ENCODE results near the gene KDM5C. TPM values are rescaled to one million over a fixed set of nuclear protein-coding genes. Genes with fewer than 3 reads are reported as not detected.

The KDM5C gene
- total RNA-seq, 1 donor from 2014 or later, result 71.7 TPM

DNA sequence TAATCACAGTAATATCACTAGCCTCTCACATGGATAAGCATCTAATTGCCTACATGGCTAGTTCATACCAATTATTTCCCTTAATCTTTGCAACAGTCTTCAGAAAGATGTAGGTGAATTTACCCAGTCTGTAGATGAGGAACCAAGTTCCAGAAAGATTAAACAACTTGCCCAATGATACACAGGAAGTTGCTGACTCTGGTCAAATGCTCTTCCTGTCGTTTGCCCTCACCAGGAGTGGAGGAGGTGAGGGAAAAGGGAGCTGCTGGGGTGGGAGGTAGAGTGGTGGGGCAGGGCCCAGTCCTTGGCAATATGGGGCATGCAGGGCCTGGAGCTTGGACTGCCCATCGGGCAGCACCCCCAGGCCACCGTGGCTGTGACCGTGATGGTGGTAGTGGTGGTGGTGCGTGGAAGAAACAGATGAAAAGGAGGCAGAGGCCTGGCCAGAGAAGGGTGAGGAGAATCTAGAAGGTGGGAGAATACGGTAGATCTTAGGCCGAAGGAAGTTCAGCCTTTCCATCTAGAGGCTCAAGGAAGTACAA lies 2.3 kb upstream of the KDM5C start:
- H3K9me3 ChIP-seq, result no peaks in the 10 kb centered on the region
- intact Hi-C loops (cut with DNase I), result loop anchor here (5.0 to 10.0 kb wide), 2 partner anchors 132 to 210 kb away; partner anchors contain the start of gene KANTR
- TF ChIP-seq, protein P1, sequence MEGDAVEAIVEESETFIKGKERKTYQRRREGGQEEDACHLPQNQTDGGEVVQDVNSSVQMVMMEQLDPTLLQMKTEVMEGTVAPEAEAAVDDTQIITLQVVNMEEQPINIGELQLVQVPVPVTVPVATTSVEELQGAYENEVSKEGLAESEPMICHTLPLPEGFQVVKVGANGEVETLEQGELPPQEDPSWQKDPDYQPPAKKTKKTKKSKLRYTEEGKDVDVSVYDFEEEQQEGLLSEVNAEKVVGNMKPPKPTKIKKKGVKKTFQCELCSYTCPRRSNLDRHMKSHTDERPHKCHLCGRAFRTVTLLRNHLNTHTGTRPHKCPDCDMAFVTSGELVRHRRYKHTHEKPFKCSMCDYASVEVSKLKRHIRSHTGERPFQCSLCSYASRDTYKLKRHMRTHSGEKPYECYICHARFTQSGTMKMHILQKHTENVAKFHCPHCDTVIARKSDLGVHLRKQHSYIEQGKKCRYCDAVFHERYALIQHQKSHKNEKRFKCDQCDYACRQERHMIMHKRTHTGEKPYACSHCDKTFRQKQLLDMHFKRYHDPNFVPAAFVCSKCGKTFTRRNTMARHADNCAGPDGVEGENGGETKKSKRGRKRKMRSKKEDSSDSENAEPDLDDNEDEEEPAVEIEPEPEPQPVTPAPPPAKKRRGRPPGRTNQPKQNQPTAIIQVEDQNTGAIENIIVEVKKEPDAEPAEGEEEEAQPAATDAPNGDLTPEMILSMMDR (IDR thresholded peaks at IDR 0.05), result no peak
- H3K27me3 ChIP-seq, result no peaks in the 10 kb centered on the region
- no peak overlapping the region for H3K4me3 ChIP-seq
- DNase-seq (ENCODE audit: low spot score in 2 of 2), result no peak
- H3K36me3 ChIP-seq, result no peaks in the 10 kb centered on the region
- H3K27ac ChIP-seq, result no peak overlapping the region
- peaks cover 14 to 16% of the 10 kb centered on the region in 2 donors for H3K4me1 ChIP-seq

DNA sequence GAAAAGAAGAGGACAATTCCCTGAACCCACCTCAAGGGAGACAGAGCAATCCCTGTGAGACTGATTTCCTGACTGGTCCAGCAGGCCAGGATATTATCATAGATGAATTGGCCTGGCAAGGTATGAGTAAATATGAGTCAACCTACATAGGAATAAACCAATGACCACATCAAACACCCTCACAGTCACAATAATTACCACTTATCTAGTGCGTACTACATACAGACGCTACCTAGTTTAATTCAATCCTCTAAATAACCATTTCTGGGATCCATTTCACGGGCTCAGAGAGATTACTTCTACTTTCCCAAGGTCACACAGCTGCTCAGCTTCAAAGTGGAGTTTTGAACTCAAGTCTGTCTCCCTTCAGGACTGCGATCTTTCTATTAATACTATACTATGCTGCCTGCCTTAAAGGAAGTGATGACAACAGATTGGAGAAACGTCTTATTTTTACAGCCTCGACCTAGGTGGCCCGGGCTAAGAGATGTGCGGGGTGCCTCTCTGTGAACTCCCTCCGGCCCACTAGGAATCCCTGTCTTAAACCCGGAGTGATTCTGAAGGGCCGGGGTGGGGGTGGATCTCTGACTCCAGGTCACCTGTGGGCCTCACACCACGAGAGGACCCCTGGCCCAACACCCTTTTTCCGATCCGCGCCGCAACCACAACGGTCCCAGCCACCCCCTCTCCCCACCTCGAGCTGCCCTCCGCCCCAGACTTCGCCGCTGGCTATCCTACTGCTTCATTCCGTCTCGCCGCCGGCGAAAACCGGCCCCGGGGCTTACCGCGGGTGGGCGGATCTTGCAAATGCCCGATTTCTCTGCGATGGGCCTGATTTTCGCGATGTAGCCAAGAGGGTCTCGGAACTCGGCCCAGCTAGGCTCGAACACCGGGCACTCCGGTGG lies 800 bp downstream of the KDM5C start:
- Histone ChIP-seq H3K9me3 (no peaks in the 10 kb centered on the region), H3K4me3 (peak overlapping the region; percentile 84 to 89), H3K36me3 (peaks cover 18 to 22% of the 10 kb centered on the region in 2 donors), H3K27ac (peak overlapping the region; percentile 84 to 86), H3K27me3 (no peaks in the 10 kb centered on the region), H3K4me1 (peaks cover 15 to 26% of the 10 kb centered on the region in 2 donors)
- TF ChIP-seq, protein P1 (IDR thresholded peaks at IDR 0.05), result no peak
- intact Hi-C loops (cut with DNase I), result loop anchor here (10.0 kb wide), 1 partner anchor 129 kb away; the partner anchor contains the start of gene KANTR
- no peak for DNase-seq (ENCODE audit: low spot score in 2 of 2)

DNA sequence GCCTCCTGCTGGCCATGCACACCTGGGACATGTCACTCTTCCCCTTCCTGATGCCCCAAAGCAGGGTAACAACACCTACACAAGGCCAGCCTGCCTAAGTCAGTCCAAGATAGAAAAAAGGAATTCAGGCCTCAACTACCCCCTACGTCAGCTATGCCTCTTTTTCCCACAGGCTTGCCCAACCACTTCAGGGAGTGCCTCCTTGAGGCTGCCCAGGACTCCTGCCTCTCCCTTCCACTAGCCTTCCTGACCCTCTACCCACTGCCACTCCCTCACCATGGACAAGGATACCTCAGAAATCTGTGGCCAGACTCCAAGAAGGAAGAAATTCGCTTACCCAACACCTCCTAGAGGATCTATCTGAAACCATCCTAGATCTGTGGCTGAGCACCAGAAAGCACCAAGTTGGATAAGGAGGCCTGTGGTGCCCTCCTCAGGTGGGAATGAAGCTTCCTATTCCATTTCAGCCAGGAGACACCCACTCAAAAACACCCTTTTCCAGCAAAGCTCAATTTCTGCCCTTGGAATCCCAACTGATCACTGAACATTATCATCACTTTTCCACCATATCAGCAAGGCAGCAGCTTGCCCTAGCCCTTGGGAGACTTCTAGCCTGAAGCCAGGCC lies 1.8 kb downstream of the KDM5C start:
- H3K27ac ChIP-seq, result peak overlapping the region; percentile 84 to 86
- intact Hi-C loops (cut with DNase I), result loop anchor here (10.0 kb wide), 1 partner anchor 128 kb away; the partner anchor contains the start of gene KANTR
- peaks cover 15 to 26% of the 10 kb centered on the region in 2 donors for H3K4me1 ChIP-seq
- TF ChIP-seq, protein P1 (IDR thresholded peaks at IDR 0.05), result no peak
- peaks cover 26 to 31% of the 10 kb centered on the region in 2 donors for H3K36me3 ChIP-seq
- no peak for DNase-seq (ENCODE audit: low spot score in 2 of 2)
- H3K4me3 ChIP-seq, result peak overlapping the region; percentile 84 to 89
- no peaks in the 10 kb centered on the region for H3K9me3 ChIP-seq
- H3K27me3 ChIP-seq, result no peaks in the 10 kb centered on the region

DNA sequence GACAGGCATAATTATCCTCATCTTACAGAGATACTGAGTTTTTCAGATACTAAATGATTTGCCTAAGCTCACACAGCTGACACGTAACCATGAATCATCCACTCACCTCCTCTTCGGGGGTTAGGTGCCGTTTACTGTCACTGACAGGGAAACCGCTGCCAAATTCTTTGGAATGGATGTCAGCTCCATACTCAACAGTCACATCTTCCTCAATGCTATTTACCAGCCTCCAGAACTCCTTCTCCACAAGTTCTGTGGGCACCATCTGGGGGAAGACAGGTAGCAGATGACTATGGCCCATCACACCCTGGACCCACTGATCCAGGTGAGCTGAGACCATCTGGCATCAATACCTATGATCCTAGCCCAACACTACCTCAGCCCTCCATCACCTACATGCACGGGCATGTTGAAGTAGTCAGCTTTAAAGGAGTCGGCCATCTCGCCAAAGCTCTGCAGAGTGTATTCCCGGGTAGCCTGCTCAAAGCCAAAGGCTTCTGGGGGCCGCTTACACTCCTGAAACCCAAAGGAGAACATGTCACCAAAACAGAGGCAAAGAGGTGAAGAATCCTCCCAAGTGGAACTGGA lies 13.5 kb downstream of the KDM5C start:
- Histone ChIP-seq H3K36me3 (peaks cover 84 to 98% of the 10 kb centered on the region in 2 donors), H3K27ac (no peak overlapping the region), H3K4me1 (no peaks in the 10 kb centered on the region), H3K27me3 (no peaks in the 10 kb centered on the region), H3K9me3 (no peaks in the 10 kb centered on the region), H3K4me3 (no peak overlapping the region)
- TF ChIP-seq, protein P1 (IDR thresholded peaks at IDR 0.05), result no peak
- DNase-seq (ENCODE audit: low spot score in 2 of 2), result no peak
- intact Hi-C loops (cut with DNase I), result no loop called here

DNA sequence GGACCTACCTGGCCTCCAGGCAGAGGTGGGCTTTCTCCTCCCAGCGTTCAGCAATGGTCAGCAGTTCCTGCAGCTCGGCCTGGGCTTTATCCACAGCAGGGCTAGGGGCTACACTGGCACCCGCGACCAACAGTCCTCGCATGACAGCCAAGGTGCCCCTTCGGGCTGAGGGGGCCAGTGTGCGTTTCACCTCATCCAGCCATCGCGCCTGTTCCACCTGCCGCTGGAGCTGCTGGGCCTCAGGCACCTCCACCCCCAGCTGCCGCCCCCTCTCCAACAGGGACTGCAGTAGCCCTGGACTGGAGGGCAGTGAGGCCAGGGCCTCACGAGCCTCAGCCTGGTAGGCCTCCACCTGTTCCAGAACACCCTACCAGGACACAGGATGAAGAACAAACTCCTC lies 28.3 kb downstream of the KDM5C start:
- TF ChIP-seq, protein P1 (IDR thresholded peaks at IDR 0.05), result no peak
- no peak overlapping the region for H3K27ac ChIP-seq
- no peaks in the 10 kb centered on the region for H3K9me3 ChIP-seq
- H3K4me3 ChIP-seq, result no peak overlapping the region
- H3K27me3 ChIP-seq, result no peaks in the 10 kb centered on the region
- DNase-seq (ENCODE audit: low spot score in 2 of 2), result no peak
- H3K36me3 ChIP-seq, result peaks cover 98% of the 10 kb centered on the region in 2 donors
- no peaks in the 10 kb centered on the region for H3K4me1 ChIP-seq
- intact Hi-C loops (cut with DNase I), result no loop called here
